ENCODE data around the gene HCFC2.
"Not testable (repeated sequence)": the region's sequence is repeated elsewhere in the genome, so short reads cannot be mapped to it uniquely, and the experiment has no call there.

The HCFC2 gene

DNA sequence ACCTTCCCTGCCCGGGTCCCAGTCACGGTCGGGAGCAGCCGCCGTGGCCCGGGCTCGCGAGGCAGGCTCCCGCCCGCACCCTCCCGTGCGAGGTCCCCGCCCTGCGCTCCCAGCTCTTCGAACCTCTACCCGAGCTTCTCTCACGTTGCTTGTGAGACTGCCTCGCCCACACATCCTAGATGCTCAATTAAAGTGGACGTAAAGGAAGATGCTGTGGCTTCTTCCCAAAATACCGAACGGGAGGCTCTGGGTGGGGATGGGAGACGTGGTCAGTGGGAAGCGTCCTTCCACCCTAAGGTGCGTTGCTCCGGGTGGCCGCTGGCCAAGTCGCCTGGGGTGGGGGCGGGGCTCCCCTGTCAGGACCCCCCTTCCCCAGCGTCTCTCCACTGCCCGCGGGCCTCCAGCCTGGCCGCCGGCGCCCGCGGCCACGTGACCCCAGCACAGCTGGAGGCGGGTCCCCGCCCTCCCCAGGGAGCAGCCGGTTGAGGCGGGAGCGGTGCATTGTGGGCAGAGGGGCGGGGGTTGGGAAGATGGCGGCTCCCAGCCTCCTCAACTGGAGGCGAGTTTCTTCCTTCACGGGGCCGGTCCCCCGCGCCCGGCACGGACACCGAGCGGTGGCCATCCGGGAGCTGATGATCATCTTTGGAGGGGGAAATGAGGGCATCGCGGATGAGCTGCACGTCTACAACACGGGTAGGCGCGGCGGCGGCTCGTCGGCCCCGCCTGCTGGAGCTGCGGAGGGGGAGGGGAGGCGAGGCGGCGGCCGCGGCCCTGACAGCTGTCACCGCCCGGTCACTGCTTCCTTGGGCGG is at the start of gene HCFC2:
Gene HCFC2 (plus strand): TSS at position 501 of the 811 bp plus-strand sequence. CDS start 30 bp downstream, at position 531.
- peak; percentile 59 for DNase-seq (ENCODE audit: low read depth)

DNA sequence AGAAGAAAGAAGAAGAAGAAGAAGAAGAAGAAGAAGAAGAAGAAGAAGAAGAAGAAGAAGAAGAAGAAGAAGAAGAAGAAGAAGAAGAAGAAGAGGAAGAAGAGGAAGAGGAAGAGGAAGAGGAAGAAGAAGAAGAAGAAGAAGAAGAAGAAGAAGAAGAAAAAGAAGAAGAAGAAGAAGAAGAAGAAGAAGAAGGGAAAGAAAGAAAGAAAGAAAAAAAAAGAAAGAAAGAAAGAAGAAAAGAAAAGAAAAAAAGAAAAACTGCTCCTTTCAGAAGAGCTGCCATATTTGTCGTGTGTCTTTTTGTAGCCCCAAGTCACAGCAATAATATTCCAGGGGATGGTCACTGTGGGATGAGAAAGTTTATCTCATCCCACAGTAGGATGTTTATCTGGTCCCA is 42.5 kb upstream of the HCFC2 start:
- not testable (repeated sequence) for DNase-seq (ENCODE audit: low read depth)

DNA sequence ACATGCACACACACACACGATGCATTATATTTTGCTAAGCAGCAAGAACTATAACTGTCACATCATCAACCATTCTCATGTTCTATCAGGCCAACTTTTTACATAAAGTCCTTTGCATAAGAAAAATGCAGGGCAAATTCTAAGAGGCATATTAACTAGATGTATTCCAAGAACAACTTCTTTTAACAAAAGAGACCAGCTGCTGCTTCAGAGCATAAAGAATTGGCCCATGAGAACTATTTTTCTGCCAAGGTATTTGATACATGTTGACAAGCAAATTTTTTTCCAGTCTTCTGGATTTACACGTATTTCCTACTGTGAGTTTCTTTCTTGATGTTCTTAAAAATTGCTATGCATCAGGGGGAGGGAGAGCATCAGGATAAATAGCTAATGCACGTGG is 41.5 kb upstream of the HCFC2 start:
- no peak for DNase-seq (ENCODE audit: low read depth)

DNA sequence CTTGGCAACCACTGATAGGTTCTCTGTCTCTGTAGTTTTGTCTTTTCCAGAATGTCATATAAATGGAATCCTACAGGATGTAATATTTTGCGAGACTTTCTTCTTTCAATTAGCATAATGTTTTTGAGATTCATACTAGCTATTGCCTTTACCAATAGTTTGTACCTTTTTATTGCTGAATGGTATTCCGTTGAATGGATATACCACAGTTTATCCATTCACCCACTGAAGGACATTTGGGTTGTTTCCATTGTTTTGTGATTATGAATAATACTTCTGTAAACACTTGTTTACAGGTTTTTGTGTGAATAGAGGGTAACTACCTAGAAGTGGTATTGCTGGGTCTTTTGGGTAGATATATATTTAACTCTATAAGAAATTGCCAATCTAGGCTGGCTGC is 40.6 kb upstream of the HCFC2 start:
- no peak for DNase-seq (ENCODE audit: low read depth)

DNA sequence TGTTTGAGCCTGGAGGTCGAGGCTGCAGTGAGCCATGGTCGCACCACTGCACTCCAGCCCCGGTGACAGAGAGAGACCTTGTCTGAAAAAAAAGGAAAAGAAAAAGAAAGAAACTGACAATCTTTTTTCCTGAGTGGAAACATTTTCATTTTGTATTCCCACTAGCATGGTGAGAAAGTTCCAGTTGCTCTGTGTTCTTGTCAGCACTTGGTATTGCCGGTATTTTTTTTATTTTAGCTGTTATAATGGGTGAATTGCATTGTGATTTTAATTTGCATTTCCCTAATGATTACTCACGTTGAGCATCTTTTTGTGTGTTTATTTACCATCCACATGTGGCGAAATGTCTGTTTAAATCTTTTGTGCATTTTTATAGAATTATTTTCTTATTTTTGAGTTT is 40.0 kb upstream of the HCFC2 start:
- no peak for DNase-seq (ENCODE audit: low read depth)

DNA sequence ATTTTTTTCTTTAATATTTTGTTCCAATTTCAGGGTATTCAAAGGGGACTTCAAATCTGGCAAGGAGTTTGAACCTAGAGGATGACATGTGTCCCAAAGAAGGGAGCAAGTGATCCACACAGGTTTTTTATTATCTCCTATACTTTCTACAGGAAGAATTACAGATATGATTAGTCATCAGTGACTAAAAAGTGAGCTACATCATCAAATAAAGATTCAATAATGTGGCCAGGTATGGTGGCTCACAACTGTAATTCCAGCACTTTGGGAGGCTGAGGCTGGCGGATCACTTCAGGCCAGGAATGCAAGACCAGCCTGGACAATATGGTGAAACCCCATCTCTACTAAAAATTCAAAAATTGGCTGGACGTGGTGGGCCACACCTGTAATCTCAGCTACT is 38.6 kb upstream of the HCFC2 start:
- no peak for DNase-seq (ENCODE audit: low read depth)

DNA sequence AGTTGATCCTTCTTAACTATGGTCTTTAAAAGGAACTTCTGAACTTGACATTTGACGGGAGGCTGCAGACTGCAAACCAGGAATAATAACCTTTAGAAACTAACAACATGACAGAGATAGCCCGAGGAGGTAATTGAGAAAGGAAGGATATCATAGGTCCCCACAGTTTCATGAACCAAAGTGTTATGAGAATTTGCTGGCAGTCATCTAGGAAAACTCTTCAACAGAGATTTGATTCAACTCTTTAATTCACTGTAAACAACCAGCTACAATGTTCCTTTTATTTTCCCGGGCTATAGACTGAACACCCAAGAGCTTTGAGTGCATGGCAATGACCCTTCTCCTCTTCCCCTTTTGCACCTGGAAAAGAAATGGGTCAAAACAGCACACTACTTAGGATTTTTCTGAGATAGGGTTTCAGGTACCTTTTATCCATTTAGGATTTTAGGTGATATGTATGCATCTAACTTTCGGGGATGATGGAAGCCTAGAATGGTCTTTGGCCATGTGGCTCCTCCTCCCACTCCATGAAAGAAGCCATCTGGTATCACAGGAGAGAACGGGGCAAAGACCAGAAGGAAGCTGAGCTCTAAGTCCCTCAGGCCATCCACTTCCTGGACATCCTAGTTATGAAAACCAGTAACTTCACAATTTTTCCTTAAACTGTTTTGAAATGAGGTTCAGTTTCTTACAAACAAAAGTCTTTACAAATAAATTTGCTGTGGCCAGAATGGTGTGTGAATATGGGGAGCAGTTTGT is 37.3 kb upstream of the HCFC2 start:
- no peak for DNase-seq (ENCODE audit: low read depth)

DNA sequence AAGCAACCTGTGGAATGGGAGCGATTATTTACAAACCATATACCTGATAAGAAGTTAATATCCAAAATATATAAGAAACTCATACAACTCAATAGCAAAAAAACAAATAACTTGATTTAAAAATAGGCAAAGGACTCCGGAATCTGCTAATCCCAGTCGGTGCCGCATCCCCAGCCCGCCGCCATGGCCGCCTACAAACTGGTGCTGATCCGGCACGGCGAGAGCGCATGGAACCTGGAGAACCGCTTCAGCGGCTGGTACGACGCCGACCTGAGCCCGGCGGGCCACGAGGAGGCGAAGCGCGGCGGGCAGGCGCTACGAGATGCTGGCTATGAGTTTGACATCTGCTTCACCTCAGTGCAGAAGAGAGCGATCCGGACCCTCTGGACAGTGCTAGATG is 33.7 kb upstream of the HCFC2 start:
- DNase-seq (ENCODE audit: low read depth) = not testable (repeated sequence)

DNA sequence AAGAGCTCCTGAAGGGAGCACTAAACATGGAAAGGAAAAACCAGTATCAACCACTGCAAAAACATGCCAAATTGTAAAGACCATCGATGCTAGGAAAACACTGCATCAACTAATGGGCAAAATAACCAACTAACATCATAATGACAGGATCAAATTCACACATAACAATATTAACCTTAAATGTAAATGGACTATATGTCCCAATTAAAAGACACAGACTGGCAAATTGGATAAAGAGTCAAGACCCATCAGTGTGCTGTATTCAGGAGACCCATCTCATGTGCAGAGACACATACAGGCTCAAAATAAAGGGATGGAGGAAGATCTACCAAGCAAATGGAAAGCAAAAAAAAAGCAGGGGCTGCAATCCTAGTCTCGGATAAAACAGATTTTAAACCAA is 28.2 kb upstream of the HCFC2 start:
- DNase-seq (ENCODE audit: low read depth) = not testable (repeated sequence)

DNA sequence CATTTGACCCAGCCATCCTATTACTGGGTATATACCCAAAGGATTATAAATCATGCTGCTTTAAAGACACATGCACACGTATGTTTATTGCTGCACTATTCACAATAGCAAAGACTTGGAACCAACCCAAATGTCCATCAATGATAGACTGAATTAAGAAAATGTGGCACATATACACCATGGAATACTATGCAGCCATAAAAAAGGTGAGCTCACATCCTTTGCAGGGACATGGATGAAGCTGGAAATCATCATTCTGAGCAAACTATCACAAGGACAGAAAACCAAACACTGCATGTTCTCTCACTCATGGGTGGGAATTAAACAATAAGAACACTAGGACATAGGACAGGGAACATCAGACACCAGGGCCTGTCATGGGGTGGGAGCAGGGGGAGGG is 24.6 kb upstream of the HCFC2 start:
- not testable (repeated sequence) for DNase-seq (ENCODE audit: low read depth)

DNA sequence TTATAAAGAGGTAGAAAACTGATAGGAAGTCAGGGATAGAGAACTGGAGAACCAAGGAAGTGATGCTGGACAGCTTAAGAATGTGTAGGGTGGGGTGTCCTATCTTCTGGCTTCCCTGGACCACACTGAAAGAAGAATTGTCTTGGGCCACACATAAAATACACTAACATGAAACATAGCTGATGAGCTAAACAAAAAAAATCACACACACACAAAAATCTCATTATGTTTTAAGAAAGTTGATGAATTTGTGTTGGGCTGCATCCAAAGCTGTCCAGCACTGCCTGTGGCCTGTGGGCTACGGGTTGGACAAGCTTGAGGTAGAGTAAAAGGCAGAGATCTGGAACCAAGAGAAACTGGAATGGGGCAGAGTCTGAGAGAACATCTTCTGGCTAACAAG is 21.8 kb upstream of the HCFC2 start:
- no peak for DNase-seq (ENCODE audit: low read depth)

DNA sequence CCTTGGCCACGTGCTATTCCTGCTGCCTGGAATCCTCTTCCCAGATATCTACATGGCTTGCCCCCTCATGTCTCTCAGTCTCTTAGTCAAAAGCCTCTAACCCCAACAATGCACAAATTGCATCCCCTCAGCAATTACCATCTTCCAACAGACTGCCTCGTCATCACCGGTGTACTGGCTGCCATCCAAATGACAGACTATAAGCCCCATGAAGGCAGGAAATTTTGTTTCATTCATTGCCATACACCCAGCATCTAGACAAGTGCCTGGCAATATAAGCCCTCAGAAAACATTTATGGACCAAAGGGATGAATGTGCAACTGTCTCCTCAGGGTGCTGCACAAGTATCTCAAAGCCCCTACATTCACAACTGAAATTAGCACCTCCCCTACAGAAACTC is 20.2 kb upstream of the HCFC2 start:
- no peak for DNase-seq (ENCODE audit: low read depth)

DNA sequence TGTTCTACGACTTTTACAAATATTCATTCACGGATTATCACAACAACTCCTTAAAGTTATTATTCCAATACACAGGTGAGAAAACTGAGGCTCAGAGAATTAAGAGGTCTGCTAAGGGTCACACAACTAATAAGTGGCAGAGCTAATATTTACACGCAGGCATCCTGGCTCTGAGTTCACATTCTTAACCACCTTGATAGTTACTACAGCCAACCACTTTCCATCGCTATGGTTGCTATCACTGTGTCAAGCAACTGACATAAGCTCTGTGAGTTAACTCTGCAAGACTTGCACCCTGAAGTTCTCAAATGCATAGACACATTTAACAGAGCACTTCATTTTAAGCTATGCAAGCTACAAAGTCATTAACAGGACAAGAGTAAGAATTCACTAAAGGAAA is 18.0 kb upstream of the HCFC2 start:
- DNase-seq (ENCODE audit: low read depth) = no peak

DNA sequence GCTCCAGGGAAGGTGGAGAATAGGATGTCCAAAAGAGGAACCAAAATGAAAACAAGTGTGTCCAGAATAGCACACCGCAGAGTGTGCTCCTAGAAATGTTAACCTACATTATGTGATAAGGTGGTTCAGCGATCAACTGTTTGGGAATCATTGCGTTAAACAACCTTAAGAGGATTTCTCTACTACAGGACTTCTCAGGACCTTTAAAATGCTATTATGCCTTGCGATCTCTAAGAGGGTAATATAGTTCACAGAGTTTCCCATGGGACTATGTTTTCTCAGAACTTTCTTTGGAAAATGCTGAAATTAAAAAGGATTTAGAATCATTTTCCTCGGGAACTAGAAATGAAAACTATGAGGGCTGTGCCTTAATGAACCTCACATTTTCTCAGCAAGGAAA is 16.2 kb upstream of the HCFC2 start:
- DNase-seq (ENCODE audit: low read depth) = no peak

DNA sequence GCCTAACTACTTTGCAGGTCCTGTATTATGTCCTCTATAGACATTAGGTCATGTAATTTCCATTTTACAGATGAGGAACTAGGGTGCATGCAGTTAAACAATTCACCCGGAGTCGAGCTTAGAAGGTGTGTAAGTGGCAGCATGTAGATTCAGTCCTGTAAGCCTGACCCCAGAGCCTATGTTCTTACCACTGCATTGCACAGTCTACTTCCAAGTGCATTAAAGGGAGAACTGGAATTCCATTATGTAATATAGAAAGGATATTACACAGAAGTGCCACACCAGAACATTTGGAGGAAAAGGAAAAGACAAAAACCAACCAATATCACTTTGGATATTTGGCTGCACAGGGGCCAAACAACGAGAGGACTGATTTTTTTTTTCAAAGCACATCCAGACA is 15.5 kb upstream of the HCFC2 start:
- no peak for DNase-seq (ENCODE audit: low read depth)

DNA sequence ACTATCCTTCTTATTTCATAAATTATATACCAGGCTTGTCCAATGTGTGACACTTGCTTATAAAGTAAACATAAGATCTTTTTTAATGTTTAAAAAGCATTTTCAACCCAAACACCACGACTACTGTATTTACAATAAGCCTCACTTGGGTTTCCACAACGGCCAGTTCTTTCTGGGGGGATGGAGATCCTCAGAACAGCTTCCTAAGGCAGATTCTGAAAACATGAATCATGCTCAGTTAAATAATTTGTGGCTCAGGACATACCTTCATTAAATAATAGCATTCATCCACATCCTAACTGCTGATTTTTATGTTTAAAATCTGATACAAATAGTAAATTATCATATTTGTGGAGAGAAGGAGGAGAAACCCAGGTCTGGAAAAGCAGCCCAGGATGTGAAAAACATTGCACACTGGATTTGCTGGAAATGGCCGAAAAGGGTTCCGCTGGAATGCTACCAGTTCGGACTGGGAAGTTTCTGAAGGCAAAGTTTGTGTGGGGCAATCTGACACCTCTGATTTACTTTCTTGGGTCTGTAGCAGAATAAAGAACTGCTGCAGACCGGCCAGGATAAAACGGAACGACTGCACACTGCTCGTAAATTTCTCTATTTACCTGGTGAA is 14.9 kb upstream of the HCFC2 start:
- DNase-seq (ENCODE audit: low read depth) = no peak

DNA sequence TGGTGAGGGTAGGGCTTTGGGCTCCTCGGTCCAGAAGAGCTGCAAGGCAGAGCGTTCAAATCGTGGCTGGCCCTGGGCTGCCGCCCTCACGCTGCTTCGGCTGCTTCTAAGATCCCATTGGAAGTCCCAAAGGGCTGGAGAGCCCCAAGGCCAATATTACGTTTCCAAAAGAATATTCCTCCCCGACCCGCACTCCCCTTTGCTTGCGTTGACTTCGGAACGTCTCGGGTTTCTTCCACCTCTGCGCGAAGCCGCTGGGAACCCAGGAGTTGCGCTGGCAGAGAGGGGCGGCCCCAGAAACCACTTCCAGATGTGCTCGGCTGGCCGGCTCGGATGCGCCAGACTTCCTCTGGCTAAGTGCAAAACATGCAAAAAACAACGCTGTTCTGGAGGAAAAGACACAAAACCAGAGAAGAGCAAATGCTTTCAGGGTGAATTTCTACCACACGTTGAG is 14.4 kb upstream of the HCFC2 start, which contains the start of gene GLT8D2:
Gene GLT8D2 (minus strand): TSS at position 285 of the 454 bp plus-strand sequence. CDS start 30,539 bp downstream, outside the sequence.
- DNase-seq (ENCODE audit: low read depth) = no peak

DNA sequence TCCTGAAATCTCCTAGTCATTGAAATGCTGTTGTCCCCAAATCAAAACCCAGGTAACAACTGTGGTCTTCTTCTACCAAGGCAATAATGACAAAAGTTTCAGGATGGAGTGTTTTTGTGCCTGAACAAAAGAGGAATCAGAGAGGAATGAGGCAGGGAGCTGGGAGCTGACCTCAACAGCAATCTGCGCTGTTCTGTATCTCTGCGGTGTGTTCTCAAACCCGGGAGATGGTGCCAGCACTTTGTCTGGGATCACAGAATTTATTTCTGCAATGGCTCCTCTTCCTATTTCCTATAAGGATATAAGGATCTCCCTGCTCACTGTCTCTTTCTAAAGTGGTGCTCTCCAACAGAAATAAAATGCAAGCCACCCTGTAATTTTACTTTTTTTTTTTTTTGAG is 13.9 kb upstream of the HCFC2 start:
- DNase-seq (ENCODE audit: low read depth) = no peak

DNA sequence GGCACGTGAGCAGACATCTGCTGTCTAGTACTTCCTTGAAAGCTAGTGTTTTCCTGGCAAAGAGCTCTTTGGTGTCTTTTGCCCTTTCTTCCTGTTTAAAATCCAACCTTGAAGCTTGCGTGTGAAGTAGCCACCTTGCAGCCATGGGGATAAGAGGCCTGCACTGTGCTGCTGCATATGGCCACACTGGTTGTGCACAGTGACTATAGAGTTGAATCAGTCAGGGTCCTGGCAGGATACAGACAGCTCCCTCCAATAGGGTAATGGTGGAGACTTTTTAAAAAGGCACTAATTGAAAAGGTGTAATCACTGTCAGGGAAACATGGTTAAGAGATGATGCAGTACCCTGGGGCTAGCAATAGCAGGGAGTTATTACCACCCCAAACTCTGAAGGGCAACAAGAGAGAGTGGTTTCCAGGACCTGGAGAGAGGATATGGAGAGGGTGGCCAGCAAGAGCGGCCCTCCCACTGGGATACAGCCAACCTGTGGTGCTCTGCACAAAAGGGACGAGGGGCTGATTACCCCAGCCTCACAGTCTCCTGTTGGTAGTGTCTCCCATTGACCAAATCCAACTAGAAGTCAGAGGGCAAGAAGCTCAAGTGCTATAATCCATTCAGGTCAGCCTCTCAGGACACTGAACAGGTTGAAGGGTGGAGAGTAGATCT is 9.5 kb upstream of the HCFC2 start:
- DNase-seq (ENCODE audit: low read depth) = no peak

DNA sequence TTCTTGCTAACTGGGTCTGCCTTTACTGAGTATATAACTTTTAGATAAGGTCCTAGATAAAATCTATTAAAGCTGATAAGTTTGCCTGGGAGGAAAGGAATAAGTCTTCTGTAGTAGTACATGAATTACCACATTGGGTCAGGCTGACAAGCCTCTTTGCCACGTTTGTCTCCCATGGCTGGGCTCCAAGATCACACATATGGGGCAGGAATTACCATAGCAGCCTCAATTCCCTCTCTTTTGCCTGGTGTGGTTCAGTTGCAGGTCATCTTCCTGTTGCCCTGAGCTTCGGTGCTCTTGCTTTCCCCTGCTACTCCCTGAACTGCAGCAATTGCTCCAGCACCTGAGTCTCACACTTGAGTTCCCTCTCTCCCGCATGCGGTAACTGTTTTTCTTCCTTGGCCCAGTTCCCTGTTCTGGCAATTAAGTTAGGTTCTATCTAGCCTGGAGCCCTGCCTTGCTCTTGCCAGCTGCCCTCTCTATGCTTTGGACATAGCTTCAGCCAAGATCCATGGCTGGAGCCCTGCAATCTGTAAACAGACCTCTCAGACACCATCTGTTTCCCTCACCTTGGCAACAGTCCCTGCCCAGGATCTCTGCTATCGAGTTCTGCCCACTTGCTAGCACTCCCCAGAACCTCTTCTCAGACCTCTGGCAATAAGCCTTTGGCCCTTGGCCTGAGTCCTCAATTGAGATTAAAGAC is 8.5 kb upstream of the HCFC2 start:
- no peak for DNase-seq (ENCODE audit: low read depth)

DNA sequence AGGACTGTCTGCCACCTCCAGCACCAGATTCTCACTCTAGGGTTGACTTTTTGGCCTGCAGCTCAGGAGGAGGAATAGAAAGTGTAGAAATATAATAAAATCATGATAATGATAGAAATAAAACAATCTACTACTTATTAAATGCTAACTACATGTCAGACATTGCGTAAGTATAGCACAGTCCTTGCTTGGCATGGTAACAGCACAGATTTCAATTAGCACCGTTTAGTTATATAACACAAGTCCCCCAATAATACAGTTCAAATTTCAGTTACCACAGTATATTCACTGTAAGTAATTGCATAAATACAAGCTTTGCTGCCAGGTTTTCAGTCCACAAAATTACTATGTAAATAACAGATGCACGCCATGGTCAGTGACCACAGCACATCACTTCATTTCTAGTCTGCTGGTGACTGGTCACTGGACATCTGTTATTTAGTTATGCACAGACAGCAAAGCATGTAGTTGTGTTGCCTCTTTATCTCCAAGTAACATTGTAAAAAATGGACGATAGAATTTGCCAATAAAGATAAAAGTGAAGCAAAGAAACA is 7.8 kb upstream of the HCFC2 start:
- no peak for DNase-seq (ENCODE audit: low read depth)

All from HS-27A (cell line).